Activated CD4-positive, alpha-beta T cell treated with anti-CD3 and anti-CD28 coated beads, Interleukin-2, Interleukin-6, amounts not matched to agents 100 ng/mL and 50 ng/mL, durations not matched to agents 16 hours and 8 hours (primary cell): Measurements from ENCODE around the gene ARL9.

ENCODE experiments used
- DNase-seq: peaks from one replicate; pipeline ENCODE4 v3.0.0-alpha.2; 2020

ARL9 gene, protein sequence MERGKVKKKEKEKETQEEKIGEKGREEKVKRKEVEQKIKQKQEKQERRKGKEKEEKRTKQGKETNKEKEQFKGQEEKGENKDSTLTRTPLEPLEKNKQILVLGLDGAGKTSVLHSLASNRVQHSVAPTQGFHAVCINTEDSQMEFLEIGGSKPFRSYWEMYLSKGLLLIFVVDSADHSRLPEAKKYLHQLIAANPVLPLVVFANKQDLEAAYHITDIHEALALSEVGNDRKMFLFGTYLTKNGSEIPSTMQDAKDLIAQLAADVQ

DNA sequence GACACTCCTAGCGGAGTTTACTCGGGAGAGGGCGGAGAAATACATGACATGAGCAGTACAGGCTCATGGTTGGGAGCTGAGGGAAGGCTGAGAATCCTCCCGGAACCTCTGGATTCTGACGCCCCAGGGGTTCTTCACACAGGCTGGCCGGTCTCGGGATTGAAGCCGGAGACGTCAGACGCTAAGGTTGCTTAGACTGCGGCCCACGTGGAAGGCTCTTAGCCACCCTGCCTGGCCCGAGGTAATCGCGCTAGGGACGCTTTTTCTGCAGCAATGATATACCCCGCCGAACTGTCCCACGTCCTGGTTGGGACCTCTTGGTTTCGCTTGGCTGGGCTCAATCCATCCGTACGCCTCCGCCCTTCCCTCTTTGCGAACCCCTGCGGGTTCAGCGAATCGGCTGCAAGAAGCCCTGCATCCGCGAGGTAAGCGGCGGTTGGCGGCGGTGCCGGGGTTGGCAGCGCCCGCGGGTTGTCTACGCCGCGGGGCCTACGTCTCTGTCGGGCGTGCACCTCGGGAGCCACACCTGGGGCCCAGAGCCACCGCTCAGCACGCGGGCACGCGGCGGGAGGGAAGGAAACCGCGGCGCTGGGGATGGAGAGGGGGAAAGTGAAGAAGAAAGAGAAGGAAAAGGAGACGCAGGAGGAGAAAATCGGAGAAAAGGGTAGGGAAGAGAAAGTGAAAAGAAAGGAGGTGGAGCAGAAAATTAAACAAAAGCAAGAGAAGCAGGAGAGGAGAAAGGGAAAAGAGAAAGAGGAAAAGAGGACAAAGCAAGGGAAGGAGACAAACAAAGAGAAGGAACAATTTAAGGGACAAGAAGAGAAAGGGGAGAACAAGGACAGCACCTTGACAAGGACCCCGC lies at the start of gene ARL9:
Gene ARL9 (plus strand): TSS at position 523 of the 862 bp plus-strand sequence. CDS start 72 bp downstream, at position 595.
- peak; percentile 67 for DNase-seq

GRCh38 chr4:56460085-56460484 lies 45.5 kb upstream of the ARL9 start:
- DNase-seq = no peak

- DNase-seq = no peak
Measured at GRCh38 chr4:56462157-56462556, 43.4 kb upstream of the ARL9 start.

- no peak for DNase-seq
Measured at GRCh38 chr4:56463711-56464110, 41.9 kb upstream of the ARL9 start.

GRCh38 chr4:56464581-56464980 lies 41.0 kb upstream of the ARL9 start:
- DNase-seq = no peak

DNA sequence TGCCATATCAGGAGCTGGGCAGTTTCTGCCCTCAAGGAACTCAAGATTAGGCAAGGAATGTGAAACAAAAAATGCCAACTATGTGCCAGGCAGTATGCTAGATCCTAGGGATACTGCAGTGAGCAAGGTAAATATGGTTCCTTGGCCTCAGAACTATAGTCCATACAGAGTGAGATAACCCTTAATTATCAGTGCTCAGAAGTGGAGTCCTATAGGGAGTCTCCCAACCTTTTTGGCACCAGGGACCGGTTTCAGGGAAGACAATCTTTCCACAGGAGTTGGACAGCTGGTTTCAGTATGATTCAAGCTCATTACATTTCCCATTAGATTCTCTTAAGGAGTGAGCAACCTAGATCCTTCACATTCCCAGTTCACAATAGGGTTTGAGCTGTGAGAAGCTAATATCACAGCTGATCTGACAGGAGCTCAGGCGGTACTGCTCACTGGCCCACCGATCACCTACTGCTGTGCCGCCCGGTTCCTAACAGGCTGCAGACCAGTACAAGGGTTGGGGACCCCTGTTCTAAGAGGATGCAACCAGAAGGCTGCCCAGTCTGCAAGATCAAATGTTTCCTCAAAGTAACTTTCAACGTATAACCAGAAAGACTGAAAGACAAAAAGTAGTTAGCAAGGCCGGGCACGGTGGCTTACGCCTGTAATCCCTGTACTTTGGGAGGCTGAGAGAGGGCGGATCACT lies 39.8 kb upstream of the ARL9 start:
- no peak for DNase-seq

DNA sequence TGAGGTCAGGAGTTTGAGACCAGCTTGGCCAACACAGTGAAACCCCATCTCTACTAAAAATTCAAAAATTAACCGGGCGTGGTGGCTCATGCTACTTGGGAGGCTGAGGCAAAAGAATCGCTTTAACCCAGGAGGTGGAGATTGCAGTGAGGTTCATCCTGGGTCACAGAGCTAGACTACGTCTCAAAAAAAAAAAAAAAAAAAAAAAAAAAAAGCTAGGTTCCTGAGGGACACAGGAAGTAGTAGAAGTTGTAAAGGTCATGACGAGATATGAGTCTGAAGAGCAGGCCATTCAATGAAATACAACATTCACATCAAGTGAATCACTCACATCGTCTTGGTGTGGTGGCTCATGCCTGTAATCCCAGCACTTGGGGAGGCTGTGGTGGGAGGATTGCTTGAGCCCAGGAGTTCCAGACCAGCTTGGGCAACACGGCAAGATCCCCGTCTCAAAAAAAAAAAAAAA lies 39.3 kb upstream of the ARL9 start:
- DNase-seq = peak; percentile 47

GRCh38 chr4:56466910-56467283 lies 38.7 kb upstream of the ARL9 start:
- no peak for DNase-seq

GRCh38 chr4:56467284-56468096 lies 38.1 kb upstream of the ARL9 start, which contains the start of gene SRP72:
Gene SRP72 (plus strand): TSS chr4:56467617. CDS start chr4:56467636, 19 bp downstream.
- DNase-seq = peak; percentile 92

GRCh38 chr4:56468097-56468422 lies 37.5 kb upstream of the ARL9 start:
- peak; percentile 64 for DNase-seq

DNA sequence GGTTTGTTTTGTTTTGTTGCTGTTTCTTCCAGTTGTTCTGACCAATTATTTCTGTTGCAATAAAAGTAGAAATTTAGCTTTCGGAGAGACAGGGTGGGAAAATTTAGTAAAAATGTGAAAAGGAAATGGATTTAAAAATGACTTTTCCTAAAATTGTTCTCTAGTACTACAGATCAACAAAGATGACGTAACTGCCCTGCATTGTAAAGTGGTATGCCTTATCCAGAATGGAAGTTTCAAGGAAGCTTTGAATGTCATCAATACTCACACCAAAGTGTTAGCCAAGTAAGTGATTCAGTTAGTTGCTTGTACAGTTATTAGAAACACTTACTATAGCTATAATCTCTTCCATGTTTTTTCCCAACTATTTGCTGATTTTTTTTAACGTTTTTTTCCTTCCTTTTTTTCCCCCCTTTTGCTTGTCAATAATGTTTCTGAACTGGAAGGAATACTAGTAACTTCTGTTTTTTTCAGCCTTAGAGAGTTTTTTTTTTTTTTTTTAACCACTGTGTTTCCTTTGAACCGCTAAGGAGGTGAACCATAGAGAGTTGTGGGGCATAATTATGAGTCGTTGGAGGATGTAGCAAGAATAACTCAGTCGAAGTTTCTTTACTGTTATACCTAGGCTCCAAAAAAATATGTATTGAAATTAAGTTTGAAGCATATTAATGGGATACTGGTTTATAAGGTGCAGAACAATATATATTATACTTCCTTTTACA lies 35.9 kb upstream of the ARL9 start:
- DNase-seq = no peak

GRCh38 chr4:56475917-56476316 lies 29.7 kb upstream of the ARL9 start:
- DNase-seq = no peak

DNA sequence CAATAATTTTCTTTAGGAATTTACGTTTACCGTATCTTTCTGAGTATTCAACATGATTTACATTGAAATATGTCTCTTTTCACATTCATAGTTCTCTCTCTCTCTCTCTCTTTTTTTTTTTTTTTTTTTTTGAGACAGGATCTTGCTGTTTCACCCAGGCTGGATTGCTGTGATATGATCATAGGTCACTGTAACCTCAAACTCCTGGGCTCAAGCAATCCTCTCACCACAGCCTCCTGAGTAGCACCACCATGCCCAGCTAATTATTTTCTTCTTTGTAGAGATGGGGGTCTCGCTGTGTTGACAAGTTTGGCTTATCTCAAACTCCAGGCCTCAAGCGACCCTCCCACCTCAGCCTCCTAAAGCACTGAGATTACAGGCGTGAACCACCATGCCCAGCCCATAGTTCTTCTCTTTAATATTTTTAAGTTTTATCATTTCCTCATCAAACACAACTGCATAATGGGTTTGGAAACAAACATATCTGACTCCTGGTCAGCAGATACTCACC lies 28.3 kb upstream of the ARL9 start:
- no peak for DNase-seq

- DNase-seq = no peak
Measured at GRCh38 chr4:56480691-56481090, 24.9 kb upstream of the ARL9 start.

DNA sequence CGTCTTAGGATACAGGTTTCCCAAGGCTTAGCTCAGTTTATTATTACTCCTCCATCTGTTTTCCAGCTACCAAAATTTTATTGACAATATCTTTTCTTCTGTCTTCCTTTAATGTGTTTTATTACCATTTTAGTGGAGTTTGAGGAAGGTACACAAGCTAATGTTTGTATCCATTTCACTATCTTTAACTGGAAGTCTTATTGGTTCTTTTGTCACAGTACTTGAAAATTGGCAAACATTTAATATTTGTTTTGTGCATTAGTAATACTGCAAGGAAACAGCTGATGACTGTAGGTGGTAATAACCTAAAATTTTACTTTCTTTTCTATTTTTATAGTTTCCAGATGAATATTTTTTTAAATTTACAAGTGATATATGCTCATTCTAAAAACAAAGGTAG lies 9.3 kb upstream of the ARL9 start:
- DNase-seq = no peak

- no peak for DNase-seq
Measured at GRCh38 chr4:56511098-56511497, 5.5 kb downstream of the ARL9 start.

DNA sequence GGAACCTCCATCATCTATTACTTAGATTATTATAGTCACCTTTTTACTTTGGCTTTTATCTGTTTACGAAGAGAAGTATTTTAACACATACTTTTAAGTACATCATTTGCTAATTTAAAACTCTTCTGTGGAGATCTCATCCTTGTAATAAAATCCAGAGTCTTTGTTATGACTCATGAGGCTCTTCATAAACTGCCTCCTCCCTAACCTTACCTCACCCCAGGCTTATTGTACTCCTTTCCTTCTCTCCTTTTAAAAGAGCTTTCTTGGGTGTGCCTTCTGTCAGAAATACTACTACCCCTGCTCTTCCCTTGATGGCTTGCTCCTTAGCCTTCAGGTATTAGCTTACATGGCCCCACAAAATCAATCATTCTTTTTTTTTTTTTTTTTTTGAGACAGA lies 6.6 kb downstream of the ARL9 start:
- no peak for DNase-seq

DNA sequence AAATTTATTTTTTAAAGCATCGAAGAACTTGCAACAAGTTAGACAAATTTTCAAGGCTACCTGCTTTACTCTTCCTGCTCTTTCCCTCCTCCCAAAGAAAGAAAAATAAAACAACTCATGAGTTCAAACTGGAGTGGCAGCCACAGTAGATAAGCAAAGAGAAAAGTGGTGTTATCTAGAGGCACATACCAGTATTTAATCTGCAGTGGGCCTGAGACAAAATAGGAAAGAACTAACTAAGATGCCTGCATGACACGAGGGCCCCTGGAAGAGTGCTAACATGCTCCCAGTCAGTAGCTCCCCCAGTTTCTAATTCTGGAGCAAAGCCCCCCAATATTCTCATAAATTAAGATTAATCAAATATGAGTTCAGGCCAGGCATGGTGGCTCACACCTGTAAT lies 7.9 kb downstream of the ARL9 start:
- DNase-seq = no peak

- peak; percentile 85 for DNase-seq
Measured at GRCh38 chr4:56530269-56531148, 24.9 kb downstream of the ARL9 start.

- no peak for DNase-seq
Measured at GRCh38 chr4:56531149-56531770, 25.7 kb downstream of the ARL9 start.
